Kidney tubule cell (primary cell): ENCODE results near the gene PRMT9.

Experiments used
- DNase-seq: peaks from one replicate; pipeline ENCODE4 v3.0.0-alpha.2; 2018; ENCODE audit warnings: low spot score

The PRMT9 gene

DNA sequence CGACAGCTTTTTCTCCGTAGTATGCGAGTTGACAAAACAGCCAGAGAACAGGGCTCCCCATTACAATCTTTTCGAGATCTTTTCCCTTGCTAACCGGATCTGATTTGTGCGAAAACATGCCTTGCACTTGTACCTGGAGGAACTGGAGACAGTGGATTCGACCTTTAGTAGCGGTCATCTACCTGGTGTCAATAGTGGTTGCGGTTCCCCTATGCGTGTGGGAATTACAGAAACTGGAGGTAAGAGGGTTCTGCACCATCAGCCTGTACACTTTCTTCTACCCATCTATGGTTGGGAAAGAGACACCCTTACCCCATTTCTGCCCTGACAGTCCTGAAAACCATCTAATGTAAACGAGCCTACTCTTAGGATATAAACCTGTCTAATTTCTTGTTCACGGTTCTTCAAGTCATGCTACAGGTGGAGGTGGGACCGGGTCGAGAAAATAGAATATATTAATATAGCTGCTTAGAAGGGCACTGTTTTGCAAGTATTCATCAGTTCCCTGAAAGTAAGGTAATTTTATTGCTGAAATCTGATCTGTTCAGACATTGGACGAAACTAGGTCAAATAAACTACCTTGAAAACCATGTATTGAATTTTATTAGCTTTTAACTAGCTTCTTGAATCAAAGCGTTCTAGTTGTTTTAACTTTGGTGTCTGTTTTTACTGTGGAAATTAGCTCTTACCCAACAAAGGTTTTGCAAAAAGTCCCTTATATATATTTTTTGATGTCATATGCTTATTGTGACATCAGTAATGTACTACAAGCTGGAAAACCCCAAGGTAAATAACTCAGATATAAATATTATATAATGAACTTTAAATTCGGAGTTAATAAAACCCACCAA, 65.9 kb downstream of the PRMT9 start:
- peak; percentile 13 for DNase-seq

DNA sequence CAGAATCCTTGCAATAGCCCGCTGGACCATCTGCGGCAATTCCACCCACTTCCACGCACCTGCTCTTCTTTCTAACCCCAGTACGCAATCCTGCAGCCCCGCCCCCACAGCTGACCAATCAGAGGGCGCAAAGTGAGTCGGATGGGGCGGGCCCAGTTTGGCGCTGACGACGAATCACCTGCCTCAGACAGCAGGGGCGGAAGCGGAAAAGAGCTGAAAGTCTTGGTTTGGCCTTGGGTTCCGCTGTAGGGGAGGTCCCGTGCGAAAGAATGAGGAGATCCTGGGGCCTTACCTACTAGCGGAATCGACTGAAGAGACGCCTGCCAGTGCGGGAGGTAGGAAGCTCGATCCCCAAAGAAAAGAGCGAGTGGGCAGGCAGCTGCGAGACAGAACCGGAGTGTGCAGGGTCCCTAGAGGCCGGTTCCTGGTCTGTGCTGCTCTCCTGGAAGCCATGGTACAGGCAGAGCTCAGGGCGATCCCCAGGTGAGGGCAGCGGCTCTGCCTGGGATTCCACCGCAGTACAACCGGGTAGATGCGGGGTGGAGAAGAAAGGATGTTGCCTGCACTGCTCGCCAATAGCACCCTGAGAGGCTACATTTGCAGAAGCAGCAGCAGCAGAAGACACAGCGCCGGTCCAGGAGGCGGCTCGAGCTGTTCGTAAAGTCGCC, 66.7 kb downstream of the PRMT9 start, which contains the start of gene TMEM184C:
Gene TMEM184C, plus strand, starts transcription at position 225 of the 668 bp plus-strand sequence. CDS start 560 bp downstream, outside the sequence.
- peak; percentile 97 for DNase-seq

DNA sequence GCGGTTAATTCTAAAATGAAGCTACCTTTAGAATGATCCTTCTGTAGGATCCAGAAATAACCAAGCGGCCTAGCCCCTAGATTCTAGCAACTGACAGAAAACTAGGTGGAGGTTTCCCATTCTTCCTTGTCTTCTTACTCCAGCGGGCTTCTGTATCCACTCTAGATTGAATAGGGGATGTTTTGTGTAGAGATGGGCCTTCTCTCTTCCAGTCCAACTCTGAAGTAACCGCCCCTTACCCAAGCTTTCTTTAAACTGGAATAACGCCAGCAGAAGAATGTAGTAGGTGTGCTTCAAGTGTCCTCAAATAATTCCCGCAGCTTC, 67.2 kb downstream of the PRMT9 start:
- no peak for DNase-seq

DNA sequence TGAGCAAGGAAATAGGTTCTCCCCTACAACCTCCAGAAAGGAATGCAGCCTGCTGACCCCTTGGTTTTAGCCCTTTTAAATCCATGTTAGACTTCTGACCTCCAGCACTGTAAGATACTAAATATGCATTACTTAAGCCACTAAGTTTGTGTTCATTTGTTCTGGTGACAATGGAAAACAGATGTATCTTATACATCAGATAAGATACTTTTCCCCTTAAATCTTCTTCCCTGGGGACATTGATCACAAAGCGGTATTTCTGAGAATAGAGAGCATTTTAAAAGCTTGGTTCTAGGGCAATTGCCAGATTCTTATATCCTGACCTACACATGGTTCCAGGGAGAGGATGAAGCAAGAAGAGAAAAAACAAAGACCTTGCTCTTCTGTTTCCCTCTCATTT, 73.3 kb downstream of the PRMT9 start:
- no peak for DNase-seq

DNA sequence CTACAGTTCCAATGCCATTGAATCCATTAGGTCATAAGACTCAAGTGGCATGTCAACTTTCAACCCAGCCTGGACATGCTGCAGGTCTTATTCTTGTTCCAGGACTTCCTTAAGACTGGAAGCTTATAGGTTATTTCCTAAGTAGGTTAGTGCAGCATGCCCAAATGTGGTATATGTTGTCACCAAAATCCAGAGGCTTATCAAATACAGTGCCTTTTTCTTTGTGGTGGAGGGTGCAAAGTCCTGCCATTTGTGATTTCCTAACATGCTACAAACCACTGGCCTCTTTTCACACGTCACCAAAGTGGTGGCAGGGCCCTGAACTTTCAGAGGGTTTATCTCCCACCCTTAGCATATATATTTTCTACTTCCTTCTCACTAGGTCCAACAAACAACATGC, 76.5 kb downstream of the PRMT9 start:
- DNase-seq = no peak

DNA sequence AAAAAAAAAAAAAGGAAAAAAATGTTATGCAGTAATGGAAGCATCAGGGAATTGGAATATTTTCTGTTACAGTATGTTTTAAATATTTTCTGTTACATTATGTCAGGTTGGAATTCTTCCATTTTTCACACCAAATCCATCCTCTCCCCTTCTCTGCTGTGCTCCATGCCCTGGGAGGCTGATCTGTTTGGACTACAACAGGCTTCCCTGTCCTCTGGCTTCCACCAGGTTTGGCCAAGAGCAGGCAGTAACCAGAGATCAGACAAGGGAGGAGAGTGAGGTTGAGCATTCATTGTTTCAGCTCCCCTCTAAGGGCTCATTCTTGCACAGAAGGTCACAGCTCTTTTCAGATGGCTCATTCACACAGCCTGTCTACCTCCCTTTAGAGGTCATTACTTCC, 78.5 kb downstream of the PRMT9 start:
- DNase-seq = no peak

DNA sequence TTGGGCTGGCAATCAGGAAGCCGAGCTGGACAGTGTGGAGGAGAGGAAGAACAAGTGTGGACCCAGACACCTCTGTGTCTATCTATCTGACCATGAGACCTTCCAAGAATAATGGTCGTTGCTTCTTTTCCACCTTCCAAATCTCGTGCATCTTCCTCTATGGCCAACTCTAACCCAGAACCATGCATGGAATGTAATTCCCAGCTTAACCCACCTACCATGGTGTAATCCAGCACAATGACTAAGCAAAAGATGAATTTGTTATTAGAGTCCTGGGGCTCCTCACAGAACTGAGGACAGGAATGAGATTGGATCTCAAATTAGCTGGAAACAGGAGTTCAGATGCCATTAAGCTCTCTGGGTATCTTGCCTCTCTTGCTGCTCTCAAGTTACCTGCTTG, 84.2 kb downstream of the PRMT9 start:
- DNase-seq = no peak

DNA sequence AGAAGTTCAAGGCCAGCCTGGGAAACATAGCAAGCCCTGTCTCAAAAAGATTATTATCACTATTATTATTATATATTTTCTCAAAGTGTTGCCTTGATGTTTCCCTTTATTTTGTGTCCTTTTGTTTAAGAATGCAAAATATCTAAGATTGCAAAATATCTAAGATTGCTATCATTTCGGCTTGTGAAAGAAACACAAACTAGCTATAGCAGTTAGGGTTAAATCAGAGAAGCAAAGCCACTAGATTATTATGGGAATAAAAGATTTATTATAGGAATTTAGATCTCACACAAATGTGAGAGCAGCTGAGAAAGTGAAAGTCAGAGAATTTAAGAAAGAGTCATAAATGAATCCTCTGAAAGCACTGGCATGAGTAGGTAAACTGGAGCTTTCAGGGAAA, 84.8 kb downstream of the PRMT9 start:
- no peak for DNase-seq

DNA sequence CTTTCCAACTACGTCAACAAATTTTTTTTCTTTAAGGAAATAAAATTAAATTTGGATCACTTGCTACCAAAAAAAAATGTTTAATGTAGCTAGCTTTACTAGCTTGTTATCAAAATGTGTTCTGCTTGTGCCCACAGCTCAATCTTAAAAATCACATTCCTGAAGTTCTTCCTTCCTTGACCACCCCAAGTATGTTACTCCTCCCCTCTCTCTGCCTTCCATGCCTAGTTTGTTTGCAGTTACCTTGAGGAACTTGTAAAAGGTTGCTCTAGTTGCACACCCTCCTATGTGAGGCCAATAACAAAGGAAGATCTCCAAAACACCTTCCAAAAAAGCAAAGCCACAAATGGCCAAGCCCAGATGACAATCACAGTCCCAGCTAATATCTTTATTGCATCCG, 86.4 kb downstream of the PRMT9 start:
- DNase-seq = no peak

DNA sequence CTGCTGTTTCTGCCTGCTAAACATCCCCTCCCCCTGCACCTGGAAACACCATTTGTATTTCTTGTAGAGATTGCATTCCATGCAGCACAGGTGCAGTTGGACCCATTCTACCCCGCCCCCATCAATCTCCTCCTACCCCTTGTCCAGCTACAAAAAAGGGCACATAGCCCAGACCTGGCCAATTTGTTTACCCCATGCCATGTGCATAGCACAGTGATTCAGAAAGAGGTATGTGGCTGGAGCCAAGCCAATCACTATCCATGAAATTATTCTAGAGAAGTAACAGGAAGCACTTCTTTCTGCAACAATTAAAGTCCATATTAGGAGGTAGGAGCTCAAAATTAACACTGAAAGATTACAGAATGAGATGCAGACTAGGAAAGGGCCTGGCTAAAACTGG, 87.0 kb downstream of the PRMT9 start:
- peak; percentile 93 for DNase-seq

DNA sequence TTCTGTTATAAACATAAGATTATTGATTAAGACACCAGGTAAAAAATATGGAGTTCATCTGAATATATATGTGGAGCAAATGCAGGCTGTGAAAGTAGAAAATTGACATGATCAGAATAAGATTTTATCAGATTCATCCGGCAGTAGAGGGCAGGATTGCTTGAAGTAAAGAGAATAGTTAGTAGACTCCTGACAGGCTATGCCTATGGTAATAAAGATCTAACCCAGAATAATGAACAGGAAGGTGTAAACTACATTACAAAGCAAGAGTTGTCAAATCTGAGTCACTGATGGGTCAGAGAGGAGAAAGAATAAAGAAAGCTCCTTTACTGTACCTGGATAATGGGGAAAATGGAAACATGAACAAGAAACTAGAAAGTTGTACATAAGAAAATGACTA, 87.6 kb downstream of the PRMT9 start:
- peak; percentile 55 for DNase-seq

DNA sequence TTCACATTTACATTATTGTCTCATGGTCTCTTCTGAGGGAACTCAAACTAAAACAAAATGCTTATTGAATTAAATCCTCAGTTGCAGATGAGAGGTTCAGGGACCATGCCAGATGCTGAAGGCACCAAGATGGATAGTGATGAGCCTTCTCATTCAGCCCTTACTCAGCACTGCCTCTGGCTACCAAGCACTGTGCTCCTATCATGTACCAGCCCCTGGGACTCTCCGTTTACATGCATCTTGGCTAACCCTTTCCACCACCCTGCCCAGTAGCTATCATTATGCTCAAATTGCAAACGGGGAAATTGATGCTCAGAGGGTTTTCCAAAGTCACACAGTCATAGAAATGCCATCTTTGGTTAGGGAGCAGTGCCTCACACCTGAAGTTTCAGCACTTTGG, 89.4 kb downstream of the PRMT9 start:
- DNase-seq = no peak

DNA sequence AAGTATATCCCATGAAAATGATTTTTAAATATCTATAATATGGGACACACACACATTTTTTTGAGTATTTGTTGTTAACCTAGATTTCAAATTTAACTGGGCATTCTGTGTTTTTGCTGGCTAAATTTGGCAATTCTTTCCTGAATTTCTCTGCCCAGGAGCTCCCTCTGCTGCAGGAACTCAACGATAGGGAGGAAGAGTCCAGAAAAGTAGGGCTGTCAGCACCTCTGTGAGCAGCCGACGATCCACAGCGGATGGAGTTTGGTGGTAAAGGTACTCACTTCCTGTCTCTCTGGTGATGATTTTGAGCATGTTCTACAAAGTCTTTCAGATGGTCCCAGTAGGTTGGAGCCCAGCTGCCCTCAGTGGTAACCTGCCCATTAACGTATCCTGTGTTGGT, 89.9 kb downstream of the PRMT9 start:
- no peak for DNase-seq

DNA sequence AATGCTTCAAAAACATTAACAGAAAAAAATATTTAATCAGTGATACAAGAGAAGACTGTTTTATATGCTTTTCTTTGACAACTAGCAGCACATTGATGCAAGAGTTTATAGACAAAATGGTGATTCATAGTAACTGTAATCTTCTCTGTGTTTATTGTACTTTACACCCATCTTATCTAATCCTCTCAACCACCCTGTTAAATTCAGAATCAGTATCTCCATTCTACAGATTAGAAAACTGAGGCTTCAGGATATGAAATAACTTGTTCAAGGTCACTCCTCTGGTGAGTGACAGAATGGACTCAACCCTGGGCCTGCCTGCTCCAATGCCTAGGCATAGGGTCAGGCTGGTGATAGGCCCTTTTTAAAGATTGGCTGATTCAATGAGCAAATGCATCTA, 92.9 kb downstream of the PRMT9 start:
- no peak for DNase-seq

DNA sequence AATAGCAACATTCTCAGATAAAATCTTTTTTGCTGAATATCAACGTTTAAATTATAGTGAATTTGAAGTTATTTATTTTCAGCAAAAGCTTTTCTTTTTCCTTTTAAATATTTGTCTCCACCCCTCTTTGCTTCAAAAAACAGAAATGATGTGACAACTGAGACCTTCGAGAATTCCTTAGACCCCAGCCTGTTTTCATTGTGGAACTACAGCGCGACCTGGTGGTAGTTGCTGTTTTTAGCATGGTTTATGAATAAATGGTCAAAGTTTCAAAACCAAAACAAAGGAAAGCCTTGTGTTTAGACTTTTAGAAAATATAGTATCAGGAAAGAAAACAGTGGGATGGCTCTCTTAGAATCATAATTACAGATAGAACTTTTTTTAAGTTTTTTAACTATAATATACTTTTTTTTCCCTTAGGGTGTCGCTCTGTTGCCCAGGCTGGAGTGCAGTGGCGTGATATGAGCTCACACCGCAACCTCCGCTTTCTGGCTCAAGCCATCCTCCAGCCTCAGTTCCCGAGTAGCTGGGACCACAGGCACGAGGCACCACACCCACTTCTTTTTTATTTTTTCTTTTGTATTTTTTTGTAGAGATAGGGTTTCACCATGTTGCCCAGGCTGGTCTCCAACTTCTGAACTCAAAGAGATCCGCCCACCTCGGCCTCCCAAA, 93.6 kb downstream of the PRMT9 start:
- peak; percentile 68 for DNase-seq

DNA sequence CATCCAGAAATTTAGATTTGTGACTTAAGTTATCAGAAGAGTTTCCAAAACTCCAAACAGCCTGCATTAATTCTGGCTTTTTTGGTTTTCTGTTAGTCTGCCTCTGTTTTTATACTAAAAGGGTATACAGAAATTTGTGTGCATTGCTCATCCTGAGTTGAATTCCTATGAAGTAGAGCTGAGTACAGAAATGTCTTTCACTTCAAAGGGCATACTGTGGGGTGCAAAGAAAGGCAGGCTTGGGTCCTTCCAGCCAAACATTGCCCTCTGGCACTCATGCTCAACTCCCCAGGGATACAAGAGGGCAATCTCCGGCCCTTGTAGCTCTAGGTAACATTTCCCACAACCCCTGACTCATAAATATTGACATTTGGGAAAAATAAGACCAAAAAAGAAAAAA, 94.4 kb downstream of the PRMT9 start:
- no peak for DNase-seq
